Retina (tissue), 1 donor: ENCODE results near the gene APOA1.

Experiments used
- DNase-seq: peaks from one replicate; pipeline ENCODE4 v3.0.0-alpha.2; 2016

APOA1 gene

GRCh38 chr11:116833491-116833815 lies 4.0 kb downstream of the APOA1 start:
- no peak for DNase-seq

DNA sequence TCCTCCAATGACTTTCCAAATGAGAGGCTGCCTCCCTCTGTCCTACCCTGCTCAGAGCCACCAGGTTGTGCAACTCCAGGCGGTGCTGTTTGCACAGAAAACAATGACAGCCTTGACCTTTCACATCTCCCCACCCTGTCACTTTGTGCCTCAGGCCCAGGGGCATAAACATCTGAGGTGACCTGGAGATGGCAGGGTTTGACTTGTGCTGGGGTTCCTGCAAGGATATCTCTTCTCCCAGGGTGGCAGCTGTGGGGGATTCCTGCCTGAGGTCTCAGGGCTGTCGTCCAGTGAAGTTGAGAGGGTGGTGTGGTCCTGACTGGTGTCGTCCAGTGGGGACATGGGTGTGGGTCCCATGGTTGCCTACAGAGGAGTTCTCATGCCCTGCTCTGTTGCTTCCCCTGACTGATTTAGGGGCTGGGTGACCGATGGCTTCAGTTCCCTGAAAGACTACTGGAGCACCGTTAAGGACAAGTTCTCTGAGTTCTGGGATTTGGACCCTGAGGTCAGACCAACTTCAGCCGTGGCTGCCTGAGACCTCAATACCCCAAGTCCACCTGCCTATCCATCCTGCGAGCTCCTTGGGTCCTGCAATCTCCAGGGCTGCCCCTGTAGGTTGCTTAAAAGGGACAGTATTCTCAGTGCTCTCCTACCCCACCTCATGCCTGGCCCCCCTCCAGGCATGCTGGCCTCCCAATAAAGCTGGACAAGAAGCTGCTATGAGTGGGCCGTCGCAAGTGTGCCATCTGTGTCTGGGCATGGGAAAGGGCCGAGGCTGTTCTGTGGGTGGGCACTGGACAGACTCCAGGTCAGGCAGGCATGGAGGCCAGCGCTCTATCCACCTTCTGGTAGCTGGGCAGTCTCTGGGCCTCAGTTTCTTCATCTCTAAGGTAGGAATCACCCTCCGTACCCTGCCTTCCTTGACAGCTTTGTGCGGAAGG lies 4.8 kb downstream of the APOA1 start:
- DNase-seq: no peak

DNA sequence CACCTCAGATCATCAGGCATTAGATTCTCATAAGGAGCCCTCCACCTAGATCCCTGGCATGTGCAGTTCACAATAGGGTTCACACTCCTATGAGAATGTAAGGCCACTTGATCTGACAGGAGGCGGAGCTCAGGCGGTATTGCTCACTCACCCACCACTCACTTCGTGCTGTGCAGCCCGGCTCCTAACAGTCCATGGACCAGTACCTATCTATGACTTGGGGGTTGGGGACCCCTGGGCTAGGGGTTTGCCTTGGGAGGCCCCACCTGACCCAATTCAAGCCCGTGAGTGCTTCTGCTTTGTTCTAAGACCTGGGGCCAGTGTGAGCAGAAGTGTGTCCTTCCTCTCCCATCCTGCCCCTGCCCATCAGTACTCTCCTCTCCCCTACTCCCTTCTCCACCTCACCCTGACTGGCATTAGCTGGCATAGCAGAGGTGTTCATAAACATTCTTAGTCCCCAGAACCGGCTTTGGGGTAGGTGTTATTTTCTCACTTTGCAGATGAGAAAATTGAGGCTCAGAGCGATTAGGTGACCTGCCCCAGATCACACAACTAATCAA lies 5.6 kb downstream of the APOA1 start:
- no peak for DNase-seq

GRCh38 chr11:116830184-116830912 lies 7.1 kb downstream of the APOA1 start:
- DNase-seq: no peak

GRCh38 chr11:116829525-116830183 lies 7.8 kb downstream of the APOA1 start, which contains the start of gene APOC3:
TSS of gene APOC3 (plus strand) at chr11:116829907. CDS start at chr11:116830583, 676 bp downstream.
- no peak for DNase-seq

DNA sequence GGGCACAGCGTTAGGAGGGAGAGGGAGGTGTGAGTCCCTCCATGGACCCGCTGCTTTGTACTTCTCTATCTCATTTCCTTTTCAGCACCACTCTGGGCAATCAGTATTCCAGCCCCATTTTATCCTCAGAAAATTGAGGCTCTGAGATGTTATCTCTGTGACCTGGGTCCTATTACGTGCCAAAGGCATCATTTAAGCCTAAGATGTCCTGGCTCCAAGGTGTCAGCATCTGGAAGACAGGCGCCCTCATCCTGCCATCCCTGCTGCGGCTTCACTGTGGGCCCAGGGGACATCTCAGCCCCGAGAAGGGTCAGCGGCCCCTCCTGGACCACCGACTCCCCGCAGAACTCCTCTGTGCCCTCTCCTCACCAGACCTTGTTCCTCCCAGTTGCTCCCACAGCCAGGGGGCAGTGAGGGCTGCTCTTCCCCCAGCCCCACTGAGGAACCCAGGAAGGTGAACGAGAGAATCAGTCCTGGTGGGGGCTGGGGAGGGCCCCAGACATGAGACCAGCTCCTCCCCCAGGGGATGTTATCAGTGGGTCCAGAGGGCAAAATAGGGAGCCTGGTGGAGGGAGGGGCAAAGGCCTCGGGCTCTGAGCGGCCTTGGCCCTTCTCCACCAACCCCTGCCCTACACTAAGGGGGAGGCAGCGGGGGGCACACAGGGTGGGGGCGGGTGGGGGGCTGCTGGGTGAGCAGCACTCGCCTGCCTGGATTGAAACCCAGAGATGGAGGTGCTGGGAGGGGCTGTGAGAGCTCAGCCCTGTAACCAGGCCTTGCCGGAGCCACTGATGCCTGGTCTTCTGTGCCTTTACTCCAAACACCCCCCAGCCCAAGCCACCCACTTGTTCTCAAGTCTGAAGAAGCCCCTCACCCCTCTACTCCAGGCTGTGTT lies 8.5 kb downstream of the APOA1 start:
- DNase-seq: no peak

DNA sequence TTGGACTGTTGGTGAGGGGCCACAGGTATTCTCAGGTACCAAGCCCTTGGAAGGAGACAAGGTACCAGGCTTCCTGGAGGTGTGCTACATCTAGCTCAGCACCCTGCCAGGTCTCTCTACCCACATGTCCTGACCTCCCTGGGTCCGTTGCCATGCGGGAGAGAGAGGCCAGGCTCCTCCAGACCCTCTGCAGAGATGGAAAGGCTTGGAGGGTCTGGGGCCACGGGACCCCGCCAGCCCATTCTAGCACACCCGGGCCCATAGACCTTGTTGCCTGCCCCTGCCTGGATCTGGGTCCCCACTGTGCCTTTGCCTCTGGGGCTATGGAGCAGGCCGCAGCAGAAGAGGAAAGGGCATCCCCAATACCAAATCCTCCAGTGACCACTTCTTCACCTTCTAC lies 10.0 kb downstream of the APOA1 start:
- DNase-seq: no peak

- no peak for DNase-seq
Observed at GRCh38 chr11:116826751-116827431, 10.5 kb downstream of the APOA1 start.

- no peak for DNase-seq
Observed at GRCh38 chr11:116825854-116826750, 11.3 kb downstream of the APOA1 start.

GRCh38 chr11:116825434-116825833 lies 12.0 kb downstream of the APOA1 start:
- DNase-seq: no peak

DNA sequence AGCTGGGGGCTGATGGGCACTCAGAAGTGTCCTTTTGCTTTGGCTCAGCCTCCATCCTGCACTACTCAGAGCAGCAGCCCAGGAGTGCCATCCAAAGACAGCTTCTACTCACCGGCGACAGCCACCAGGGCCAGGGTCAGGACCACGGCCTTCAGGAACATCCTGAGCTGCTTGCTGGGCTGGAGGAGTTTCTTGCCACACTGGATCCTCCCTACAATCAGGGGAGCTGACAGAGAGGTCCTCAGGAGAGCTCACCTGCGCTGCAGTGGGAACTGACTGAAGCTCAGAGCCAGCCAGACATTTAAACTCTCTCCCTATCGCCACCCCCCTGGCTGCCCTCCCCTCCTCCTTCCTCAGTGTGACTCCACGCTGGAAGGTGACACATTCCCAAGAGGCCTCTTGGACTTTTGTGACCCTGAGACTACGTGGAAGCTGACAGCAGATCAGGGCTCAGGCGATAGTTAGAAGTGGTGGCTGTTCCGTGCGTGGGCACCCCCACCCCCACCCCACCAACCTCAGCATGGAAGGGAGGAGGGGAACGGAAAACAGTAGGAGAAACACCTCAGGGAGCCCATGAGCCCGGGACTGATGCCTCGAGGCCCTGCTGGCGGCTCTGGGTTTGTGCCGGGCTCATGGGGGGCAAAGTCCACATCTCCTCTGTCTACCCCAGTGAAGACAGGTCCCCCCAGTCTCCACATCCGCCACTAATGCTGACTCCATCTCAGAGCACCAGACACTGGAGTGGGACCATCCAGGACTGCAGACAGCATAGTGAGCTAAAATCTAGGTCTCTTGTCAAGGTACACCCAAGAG lies 14.2 kb downstream of the APOA1 start, which contains the start of gene APOA4:
APOA4 (minus strand) TSS at position 274 of the 813 bp plus-strand sequence; CDS start at position 161, 113 bp downstream.
- DNase-seq: no peak

DNA sequence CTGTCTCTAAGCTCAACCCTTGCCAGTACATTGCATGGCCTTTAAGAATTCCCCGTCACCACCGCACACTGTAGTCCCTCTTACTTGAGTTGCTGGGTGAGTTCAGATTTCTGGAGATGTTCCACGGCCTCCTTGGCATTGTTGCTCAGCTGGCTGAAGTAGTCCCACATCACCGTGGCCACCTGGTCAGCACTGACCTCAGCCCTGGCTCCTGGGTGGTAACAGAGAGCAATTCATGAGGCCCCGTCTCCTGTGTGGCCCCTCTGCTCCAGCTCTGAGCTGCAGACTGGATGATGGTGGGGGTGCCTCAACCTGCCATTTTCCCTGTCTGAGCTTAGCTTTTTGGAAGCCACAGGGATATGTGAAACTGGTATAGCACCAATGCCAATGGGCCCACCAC lies 14.8 kb downstream of the APOA1 start:
- DNase-seq: no peak

DNA sequence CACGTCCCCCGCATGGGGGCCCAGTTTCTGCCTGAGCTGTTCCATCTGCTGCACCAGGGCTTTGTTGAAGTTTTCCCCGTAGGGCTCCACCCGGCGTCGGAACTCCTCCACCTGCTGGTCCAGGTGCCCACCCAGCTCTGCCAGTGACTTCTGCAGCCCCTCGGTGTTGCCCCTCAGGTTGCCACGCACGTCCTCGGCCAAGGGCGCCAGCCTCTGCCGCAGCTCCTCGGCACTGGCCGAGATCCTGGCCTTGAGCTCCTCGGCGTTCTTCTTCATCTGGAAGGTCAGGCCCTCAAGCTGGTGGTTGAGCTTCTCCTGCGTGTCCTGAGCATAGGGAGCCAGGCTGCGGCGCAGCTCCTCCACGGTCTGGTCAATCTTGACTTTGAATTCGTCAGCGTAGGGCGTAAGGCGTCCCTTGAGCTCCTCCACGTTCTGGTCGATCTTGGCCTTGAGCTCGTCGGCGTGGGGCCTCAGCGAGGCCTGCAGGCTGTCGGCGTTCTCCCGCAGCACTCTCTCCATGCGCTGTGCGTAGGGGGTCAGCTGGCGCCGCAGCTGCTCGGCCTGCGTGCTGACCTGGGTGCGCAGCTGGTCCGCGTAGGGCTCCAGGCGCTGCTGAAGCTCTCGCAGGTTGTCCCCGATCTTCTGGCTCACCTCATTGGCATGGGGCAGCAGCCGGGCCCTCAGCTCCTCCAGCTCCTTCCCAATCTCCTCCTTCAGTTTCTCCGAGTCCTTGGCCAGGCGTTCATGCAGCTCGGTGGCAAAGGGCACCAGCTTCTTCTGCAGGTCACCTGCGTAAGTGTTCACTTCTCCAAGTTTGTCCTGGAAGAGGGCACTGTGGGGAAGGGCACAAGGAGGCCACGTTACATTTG lies 16.1 kb downstream of the APOA1 start:
- DNase-seq: no peak

- DNase-seq: no peak
Observed at GRCh38 chr11:116819049-116819448, 18.4 kb downstream of the APOA1 start.

GRCh38 chr11:116814502-116814901 lies 22.9 kb downstream of the APOA1 start:
- DNase-seq: no peak

- no peak for DNase-seq
Observed at GRCh38 chr11:116813781-116814471, 23.5 kb downstream of the APOA1 start.

- no peak for DNase-seq
Observed at GRCh38 chr11:116813170-116813569, 24.3 kb downstream of the APOA1 start.

GRCh38 chr11:116812109-116812508 lies 25.3 kb downstream of the APOA1 start:
- DNase-seq: no peak
